Measurements from ENCODE around the gene HMGN1.

GRCh38 chr21:39316729-39317128 is 32.2 kb downstream of the HMGN1 start:
- TF ChIP-seq TEAD4 (CRISPR knock-in tag; IDR thresholded peaks at IDR 0.05) (no peak), ATF3 (CRISPR knock-in tag; conservative IDR thresholded peaks at IDR 0.05) (no peak), CTCF (IDR thresholded peaks at IDR 0.05) (no peak)
